GM12872 (cell line): Measurements from ENCODE around the gene BDH1.

ENCODE experiments used
- CTCF ChIP-seq: IDR thresholded peaks from 3 replicates; pipeline ENCODE4 v1.5.1; 2011; ENCODE audit warnings: low read depth, mild to moderate bottlenecking, low read length, moderate library complexity; ENCODE audit not compliant: insufficient read depth

The BDH1 gene

GRCh38 chr3:197482001-197482400 is 73.8 kb downstream of the BDH1 start:
- no peak for TF ChIP-seq CTCF

GRCh38 chr3:197480320-197480719 is 75.4 kb downstream of the BDH1 start:
- no peak for TF ChIP-seq CTCF

- no peak for TF ChIP-seq CTCF
Measured at GRCh38 chr3:197478746-197479668, 76.8 kb downstream of the BDH1 start.

GRCh38 chr3:197475997-197476525 is 79.7 kb downstream of the BDH1 start:
- no peak for TF ChIP-seq CTCF

GRCh38 chr3:197475514-197475913 is 80.3 kb downstream of the BDH1 start:
- TF ChIP-seq CTCF = no peak

GRCh38 chr3:197472151-197472550 is 83.6 kb downstream of the BDH1 start:
- TF ChIP-seq CTCF = no peak

- TF ChIP-seq CTCF = no peak
Measured at GRCh38 chr3:197471221-197472010, 84.4 kb downstream of the BDH1 start.
